SIG-M5 treated with dmso at 0.1 percent for 504 hours (cell line): Measurements from ENCODE around the gene ZNF430.
"Not testable (repeated sequence)": the region's sequence is repeated elsewhere in the genome, so short reads cannot be mapped to it uniquely, and the experiment has no call there.

ENCODE experiments used
- DNase-seq: peaks from one replicate; lab custom pipeline; 2025; ENCODE audit not compliant: unreplicated experiment; lab: John Stamatoyannopoulos, UW

Gene ZNF430

DNA sequence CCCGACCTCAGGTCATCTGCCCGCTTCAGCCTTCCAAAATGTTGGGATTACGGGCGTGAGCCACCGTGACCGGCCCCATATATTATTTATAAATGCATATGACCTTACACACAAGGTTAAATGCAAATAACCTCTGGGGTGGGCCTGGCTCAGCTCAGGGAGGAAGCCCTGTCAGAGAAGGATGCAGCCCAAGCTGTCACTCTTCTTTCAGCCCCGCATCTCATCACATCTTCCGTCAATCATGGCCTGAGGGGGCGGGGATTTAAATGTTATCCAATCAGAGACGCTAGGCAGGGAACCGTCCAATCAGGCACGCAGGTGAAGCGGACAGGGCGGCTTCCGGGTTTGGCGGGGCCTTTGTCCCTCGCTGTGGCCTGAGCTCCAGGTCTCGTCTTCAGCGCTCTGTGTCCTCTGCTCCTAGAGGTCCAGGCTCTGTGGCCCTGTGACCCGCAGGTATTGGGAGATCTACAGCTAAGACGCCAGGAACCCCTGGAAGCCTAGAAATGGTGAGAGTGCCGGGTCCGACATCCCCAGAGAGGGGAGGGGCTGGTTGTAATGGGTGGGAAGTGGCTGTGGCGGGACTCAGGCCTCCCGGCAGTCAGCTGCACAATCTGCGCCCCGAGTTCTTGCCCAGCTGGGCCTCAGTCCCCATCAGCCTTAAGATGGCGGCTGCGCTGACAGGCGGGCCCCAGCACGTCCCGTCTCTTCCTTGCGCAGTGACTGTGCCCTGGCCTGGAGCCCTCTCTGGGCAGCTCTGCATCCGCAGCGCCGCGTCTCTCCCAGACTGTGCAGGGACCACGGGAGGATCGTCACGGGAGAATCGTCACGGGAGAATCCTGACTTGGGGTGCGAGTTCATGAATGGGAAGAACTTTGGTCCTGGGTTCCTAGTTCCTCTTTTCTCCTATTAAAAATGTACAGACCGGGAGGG is at the start of gene ZNF430:
Gene ZNF430, plus strand, starts transcription at position 360 of the 930 bp plus-strand sequence. Its CDS starts 144 bp downstream, at position 504.
- DNase-seq, result peak; percentile 93

DNA sequence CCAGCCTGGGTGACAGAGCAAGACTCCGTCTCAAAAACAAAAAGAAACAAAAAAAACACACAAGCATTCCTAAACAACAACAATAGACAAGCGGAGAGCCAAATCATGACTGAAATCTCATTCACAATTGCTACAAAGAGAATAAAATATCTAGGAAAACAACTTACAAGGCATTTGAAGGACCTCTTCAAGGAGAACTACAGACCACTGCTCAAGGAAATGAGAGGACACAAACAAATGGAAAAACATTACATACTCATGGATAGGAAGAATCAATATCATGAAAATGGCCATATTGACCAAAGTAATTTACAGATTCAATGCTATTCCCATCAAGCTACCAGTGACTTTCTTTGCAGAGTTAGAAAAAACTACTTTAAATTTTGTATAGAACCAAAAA is 27.7 kb upstream of the ZNF430 start:
- not testable (repeated sequence) for DNase-seq

DNA sequence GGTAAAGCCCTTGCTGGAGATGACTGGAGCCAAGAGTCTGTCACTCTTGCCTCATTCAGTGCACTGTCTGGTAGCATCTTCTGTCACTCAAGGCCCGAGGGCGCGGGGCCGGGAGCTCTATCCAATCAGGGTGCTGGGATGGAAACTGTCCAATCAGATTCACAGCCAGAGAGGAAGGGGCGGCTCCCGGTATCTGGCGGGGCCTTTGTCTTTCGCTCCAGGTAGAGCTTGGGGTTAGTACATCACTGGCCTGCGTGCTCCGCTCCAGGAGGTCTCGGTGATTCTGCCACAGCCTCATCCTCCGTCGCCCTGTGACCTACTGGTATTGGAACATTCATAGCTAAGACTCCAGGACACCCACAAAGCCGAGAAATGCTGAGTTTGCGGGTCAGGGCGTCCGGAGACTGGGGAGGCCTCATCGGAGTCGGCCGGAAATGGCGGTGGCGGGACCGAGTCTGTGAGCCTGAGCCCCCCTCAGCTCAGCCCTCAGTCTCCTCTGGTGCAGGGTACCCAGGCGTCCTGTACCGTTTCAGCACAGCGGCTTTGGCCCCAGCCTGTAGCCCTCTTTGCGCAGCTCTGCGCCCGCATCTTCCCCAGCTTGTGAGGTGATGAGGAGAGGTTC is 20.6 kb upstream of the ZNF430 start:
- peak; percentile 5 for DNase-seq

DNA sequence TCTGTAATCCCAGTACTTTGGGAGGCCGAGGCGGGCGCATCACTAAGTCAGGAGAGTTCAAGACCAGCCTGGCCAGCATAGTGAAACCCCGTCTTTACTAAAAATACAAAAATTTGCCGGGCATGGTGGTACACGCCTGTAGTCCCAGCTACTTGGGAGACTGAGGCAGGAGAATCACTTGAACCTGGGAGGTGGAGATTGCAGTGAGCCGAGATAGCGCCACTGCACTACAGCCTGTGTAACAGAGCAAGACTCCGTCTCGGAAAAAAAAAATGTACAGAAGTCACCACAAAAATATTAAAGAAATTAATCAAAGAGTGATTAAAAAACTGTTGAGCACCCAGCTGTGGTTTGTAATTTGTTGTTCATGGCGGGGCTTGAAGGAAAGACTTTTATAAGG is 781 bp downstream of the ZNF430 start:
- DNase-seq, result not testable (repeated sequence)

DNA sequence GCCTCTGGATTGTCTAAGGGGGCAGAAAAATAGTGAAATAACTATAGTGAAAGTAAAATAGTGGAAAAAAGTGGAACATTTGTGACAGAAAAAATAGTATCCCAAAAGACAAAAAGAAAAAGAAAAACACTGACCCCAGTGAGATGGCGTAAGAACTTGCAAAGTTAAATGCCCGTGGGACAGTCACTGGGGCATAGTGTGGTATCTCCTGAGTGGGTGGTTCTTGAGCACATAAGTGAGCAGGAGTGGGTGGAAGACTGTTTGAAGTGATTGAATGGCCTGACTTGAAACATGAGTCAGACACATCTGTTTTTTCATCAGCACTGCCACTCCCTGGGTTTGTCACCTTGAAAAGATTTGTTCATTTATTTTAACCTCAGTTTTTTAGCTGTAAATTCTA is 2.5 kb downstream of the ZNF430 start:
- no peak for DNase-seq

DNA sequence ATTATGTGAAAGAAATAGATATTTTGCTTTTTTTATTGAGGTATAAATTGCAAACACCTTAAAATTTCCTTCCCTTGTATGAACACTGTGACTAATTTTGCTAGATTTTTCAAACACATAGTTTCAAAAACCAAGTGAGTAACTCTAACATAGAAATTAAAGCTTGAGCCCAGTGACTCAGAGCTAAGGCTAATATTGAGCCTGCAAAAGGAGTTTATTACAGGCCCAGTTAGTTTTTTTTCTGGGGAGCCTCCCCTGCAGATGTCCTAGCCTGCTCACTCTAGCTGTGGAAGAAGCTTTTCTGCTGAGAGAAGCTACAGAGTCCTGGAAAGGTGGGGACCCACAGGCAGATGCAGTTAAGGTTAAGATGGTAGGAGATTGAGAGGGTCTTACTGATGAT is 3.4 kb downstream of the ZNF430 start:
- no peak for DNase-seq

GRCh38 chr19:21028969-21029268 is 8.5 kb downstream of the ZNF430 start:
- no peak for DNase-seq

- DNase-seq, result no peak
These were observed 24.6 kb downstream of the ZNF430 start for GRCh38 chr19:21045028-21045427.

- no peak for DNase-seq
These were observed 26.0 kb downstream of the ZNF430 start for GRCh38 chr19:21046489-21046888.

GRCh38 chr19:21047716-21048115 is 27.3 kb downstream of the ZNF430 start:
- DNase-seq, result no peak

DNA sequence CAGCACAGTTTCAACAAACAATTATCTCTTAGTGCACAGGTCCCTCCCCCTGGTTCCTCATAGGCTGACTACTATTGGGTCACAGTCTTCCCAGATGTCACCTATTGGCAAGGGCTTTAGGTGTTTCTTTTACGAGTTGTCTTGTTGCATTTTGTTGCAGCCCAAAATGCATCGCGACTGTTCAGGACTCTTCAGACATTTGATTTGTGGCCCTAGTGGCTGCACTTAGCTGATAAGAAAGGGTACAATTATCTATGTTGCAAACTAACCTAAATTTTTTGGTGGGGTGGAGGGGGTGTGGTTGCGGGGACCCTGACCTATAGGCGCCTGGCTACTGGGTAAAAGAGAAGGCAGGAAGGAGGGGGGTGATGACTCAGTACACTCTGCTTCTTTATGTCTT is 32.4 kb downstream of the ZNF430 start:
- DNase-seq, result no peak

- DNase-seq, result no peak
These were observed 44.9 kb downstream of the ZNF430 start for GRCh38 chr19:21065336-21065735.

GRCh38 chr19:21082011-21082975 is 61.8 kb downstream of the ZNF430 start, which contains the start of gene ZNF714:
Gene ZNF714 (plus strand): TSS chr19:21082203. CDS start chr19:21098269, 16,066 bp downstream.
- peak; percentile 95 for DNase-seq

DNA sequence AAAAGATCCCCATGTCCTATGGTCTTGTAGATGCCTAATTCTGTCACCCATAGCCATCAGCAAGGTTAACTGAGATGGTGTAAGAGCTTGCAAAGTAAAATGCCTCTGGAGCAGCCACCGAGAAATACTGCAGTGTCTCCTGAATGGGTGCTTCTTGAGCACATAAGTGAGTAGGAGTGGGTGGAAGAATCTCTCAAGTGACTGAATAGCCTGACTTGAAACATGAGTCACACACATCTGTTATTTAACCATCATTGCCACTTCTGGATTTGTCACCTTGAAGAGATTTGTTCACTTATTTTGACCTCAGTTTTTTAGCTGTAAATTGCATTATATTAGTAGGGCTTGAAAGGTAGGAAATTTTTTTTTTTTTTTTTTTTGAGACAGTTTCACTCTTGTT is 63.9 kb downstream of the ZNF430 start:
- DNase-seq, result peak; percentile 2

DNA sequence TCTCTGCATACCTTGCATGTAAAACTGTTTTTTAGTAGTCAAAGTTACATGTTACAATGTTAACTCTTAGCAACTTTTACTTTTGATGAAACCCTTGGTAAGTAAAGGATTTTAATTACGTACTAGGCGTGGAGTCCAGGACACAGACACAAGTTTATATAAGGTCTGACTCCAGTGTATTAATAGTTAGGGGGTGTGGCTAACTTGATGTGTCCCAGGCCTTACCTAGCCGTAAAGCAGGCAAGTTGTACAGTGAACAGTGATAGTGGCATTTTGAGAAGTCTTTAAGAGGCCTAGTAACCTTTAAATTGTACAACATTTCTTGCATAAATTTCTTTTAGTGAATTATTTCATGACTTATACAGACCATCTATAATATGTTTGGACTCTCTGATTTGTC is 67.4 kb downstream of the ZNF430 start:
- no peak for DNase-seq

DNA sequence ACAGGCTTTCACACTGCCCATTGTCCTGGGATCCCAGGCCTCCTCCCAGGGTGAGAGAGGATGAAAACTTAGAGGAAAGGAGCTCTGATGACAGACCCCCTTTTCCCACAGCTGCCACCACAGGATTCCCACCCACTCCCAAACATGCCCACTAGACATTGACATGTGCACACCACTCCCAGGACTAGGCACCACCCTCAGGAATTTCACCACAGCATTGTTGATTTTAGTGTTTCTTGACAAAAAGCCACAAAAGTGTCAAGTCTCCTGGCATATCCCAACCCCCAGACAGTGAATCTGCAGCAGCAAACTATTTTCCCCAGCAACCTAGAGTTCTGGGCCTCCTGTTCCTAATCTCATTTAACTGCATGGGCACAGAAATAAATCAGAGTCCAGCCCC is 71.7 kb downstream of the ZNF430 start:
- DNase-seq, result no peak

DNA sequence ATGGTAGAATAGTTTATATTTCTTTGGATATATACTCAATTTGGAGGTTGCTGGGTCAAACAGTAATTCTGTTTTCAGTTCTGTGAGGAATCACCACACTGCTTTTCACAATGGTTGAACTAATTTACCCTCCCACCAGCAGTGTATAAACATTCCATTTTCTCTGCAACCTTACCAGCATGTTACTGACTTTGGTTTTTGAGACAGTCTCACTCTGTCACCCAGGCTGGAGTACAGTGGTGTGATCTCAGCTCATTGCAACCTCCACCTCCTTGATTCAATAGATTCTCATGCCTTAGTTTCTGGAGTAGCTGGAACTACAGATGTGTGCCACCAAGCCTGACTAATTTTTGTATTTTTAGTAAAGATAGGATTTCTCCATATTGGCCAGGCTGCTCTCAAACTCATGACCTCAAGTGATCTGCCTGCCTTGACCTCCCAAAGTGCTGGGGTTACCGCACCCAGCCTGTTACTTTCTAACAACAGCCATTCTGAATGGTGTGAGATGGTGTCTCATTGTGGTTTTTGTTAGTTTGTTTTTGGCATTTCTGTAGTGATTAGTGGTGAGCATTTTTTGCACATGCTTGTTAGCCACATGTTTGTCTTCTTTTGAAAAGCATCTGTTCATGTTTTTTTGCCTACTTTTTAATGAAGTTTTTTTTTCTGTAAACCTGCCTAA is 74.0 kb downstream of the ZNF430 start:
- no peak for DNase-seq

GRCh38 chr19:21098291-21098690 is 77.8 kb downstream of the ZNF430 start:
- no peak for DNase-seq

GRCh38 chr19:21101521-21102242 is 81.2 kb downstream of the ZNF430 start:
- DNase-seq, result no peak

- no peak for DNase-seq
These were observed 88.7 kb downstream of the ZNF430 start for GRCh38 chr19:21109116-21109515.
